Activated T-helper 1 cell treated with anti-CD3 and anti-CD28 coated beads, Interleukin-12 subunit alpha, Interleukin-12 subunit beta, Interleukin-2, Interleukin-4 antibody, amounts not matched to agents 30 ng/mL and 10 ng/mL and 1 ng/mL, durations not matched to agents 14 hours and 24 hours and 36 hours (primary cell): ENCODE measurements around the gene FAM236D. TPM values are rescaled to one million over a fixed set of nuclear protein-coding genes. Genes with fewer than 3 reads are reported as not detected.

ENCODE experiments used
- total RNA-seq: library from RNA; stranded (reverse); gene quantifications from 2 replicates; pipeline ENCODE4 v1.2.3, GENCODE V29; 2022

FAM236D gene
- total RNA-seq, 1 donor from 2014 or later = not detected

Other genes with a start within 250 kb of the FAM236D start
- 29.6 and 30.6 TPM in 2 replicates for gene HDAC8, start 235.4 kb downstream of the FAM236D start, total RNA-seq
- gene PHKA1, start 93.9 kb downstream of the FAM236D start, total RNA-seq = 7.5 TPM in 2 replicates
- not detected in 2 replicates for gene DMRTC1B, start 31.3 kb downstream of the FAM236D start, total RNA-seq
- gene FAM236B, start 25.6 kb downstream of the FAM236D start, total RNA-seq = not detected in 2 replicates
- gene FAM236C, start 104.4 kb upstream of the FAM236D start, total RNA-seq = not detected in 2 replicates
- not detected in 2 replicates for gene FAM236A, start 130.0 kb upstream of the FAM236D start, total RNA-seq
- not detected in 2 replicates for gene DMRTC1, start 135.6 kb upstream of the FAM236D start, total RNA-seq
- gene PABPC1L2B, start 194.7 kb upstream of the FAM236D start, total RNA-seq = not detected in 2 replicates